ENCODE data around the gene SLC30A3.
"Not testable (repeated sequence)": the region's sequence is repeated elsewhere in the genome, so short reads cannot be mapped to it uniquely, and the experiment has no call there.

- TF ChIP-seq CTCF, POLR2A (IDR thresholded peaks at IDR 0.05): not testable (repeated sequence)
These were observed 37.8 kb upstream of the SLC30A3 start for GRCh38 chr2:27300606-27301005.
